ENCODE data around the gene B9D2.
"Not testable (repeated sequence)": the region's sequence is repeated elsewhere in the genome, so short reads cannot be mapped to it uniquely, and the experiment has no call there.

Gene B9D2

GRCh38 chr19:41391618-41392017 lies 27.7 kb upstream of the B9D2 start:
- DNase-seq (ENCODE audit: low read depth in 2 of 2), result no peak

- no peak for DNase-seq (ENCODE audit: low read depth in 2 of 2)
Observed at GRCh38 chr19:41386442-41386841, 22.5 kb upstream of the B9D2 start.

GRCh38 chr19:41384351-41384750 lies 20.4 kb upstream of the B9D2 start:
- DNase-seq (ENCODE audit: low read depth in 2 of 2), result no peak

- not testable (repeated sequence) for DNase-seq (ENCODE audit: low read depth in 2 of 2)
Observed at GRCh38 chr19:41381536-41381935, 17.6 kb upstream of the B9D2 start.

GRCh38 chr19:41377977-41378709 lies 14.2 kb upstream of the B9D2 start:
- DNase-seq (ENCODE audit: low read depth in 2 of 2), result no peak

- DNase-seq (ENCODE audit: low read depth in 2 of 2), result no peak
Observed at GRCh38 chr19:41376998-41377365, 13.0 kb upstream of the B9D2 start.

GRCh38 chr19:41376241-41376997 lies 12.5 kb upstream of the B9D2 start, which contains the start of gene TMEM91:
Gene TMEM91, plus strand, starts transcription at chr19:41376533. Its CDS starts 1,777 bp downstream, at chr19:41378310.
- DNase-seq (ENCODE audit: low read depth in 2 of 2), result no peak

GRCh38 chr19:41373993-41374392 lies 10.0 kb upstream of the B9D2 start:
- no peak for DNase-seq (ENCODE audit: low read depth in 2 of 2)

- DNase-seq (ENCODE audit: low read depth in 2 of 2), result no peak
Observed at GRCh38 chr19:41372501-41372900, 8.6 kb upstream of the B9D2 start.

GRCh38 chr19:41371541-41371940 lies 7.6 kb upstream of the B9D2 start:
- DNase-seq (ENCODE audit: low read depth in 2 of 2), result no peak

- not testable (repeated sequence) for DNase-seq (ENCODE audit: low read depth in 2 of 2)
Observed at GRCh38 chr19:41371119-41371518, 7.2 kb upstream of the B9D2 start.

- DNase-seq (ENCODE audit: low read depth in 2 of 2), result no peak
Observed at GRCh38 chr19:41369769-41370168, 5.8 kb upstream of the B9D2 start.

GRCh38 chr19:41367848-41368301 lies 3.9 kb upstream of the B9D2 start:
- DNase-seq (ENCODE audit: low read depth in 2 of 2), result no peak

- DNase-seq (ENCODE audit: low read depth in 2 of 2), result no peak
Observed at GRCh38 chr19:41366089-41366488, 2.1 kb upstream of the B9D2 start.

- no peak for DNase-seq (ENCODE audit: low read depth in 2 of 2)
Observed at GRCh38 chr19:41364524-41365391, 809 bp upstream of the B9D2 start.

- no peak for DNase-seq (ENCODE audit: low read depth in 2 of 2)
Observed at GRCh38 chr19:41363371-41363752, 587 bp downstream of the B9D2 start.

- DNase-seq (ENCODE audit: low read depth in 2 of 2), result no peak
Observed at GRCh38 chr19:41362143-41362847, 1.7 kb downstream of the B9D2 start.

- no peak for DNase-seq (ENCODE audit: low read depth in 2 of 2)
Observed at GRCh38 chr19:41359741-41360140, 4.2 kb downstream of the B9D2 start.

- DNase-seq (ENCODE audit: low read depth in 2 of 2), result no peak
Observed at GRCh38 chr19:41357746-41358145, 6.2 kb downstream of the B9D2 start.

- DNase-seq (ENCODE audit: low read depth in 2 of 2), result no peak
Observed at GRCh38 chr19:41356984-41357739, 6.8 kb downstream of the B9D2 start.

GRCh38 chr19:41355802-41356201 lies 8.1 kb downstream of the B9D2 start:
- DNase-seq (ENCODE audit: low read depth in 2 of 2), result no peak
